ENCODE data around the gene RER1. TPM values are rescaled to one million over a fixed set of nuclear protein-coding genes. Genes with fewer than 3 reads are reported as not detected.

RER1 gene
- polyA plus RNA-seq, 1 experiment = 324 TPM

- no peak for TF ChIP-seq CTCF (IDR thresholded peaks at IDR 0.05; ENCODE audit: low read depth, low read length)
- no peaks in the 10 kb centered on the region; the same call in 1 of the 2 replicates for H3K9me3 ChIP-seq (ENCODE audit: control insufficient read depth, insufficient read depth, low read length)
- DNase-seq (ENCODE audit: low read depth, low spot score) = no peak
- H3K4me3 ChIP-seq (ENCODE audit: low read depth, low read length) = no peak overlapping the region
- ChIA-PET POLR2A (interaction anchor here (0.7 kb wide), 1 partner anchor 16 kb away, joined by 3 read pairs; the partner anchor contains the start of genes MORN1 and RER1), CTCF (interaction anchor here (2.0 kb wide), 1 partner anchor 180 kb away, joined by 12 read pairs; the partner anchor contains the start of gene FAAP20)
- H3K27ac ChIP-seq (ENCODE audit: low read depth, low read length) = no peak overlapping the region
- H3K27me3 ChIP-seq (ENCODE audit: control insufficient read depth, insufficient read depth, low read length) = no peaks in the 10 kb centered on the region
Measured at GRCh38 chr1:2375246-2375922, 16.3 kb upstream of the RER1 start.

- no peak for DNase-seq (ENCODE audit: low read depth, low spot score)
- no peaks in the 10 kb centered on the region for H3K27me3 ChIP-seq (ENCODE audit: control insufficient read depth, insufficient read depth, low read length)
- H3K4me3 ChIP-seq (ENCODE audit: low read depth, low read length) = no peak overlapping the region
- no peak for TF ChIP-seq CTCF (IDR thresholded peaks at IDR 0.05; ENCODE audit: low read depth, low read length)
- POLR2A ChIA-PET = interaction anchor here (0.7 kb wide), 1 partner anchor 16 kb away, joined by 3 read pairs; the partner anchor contains the start of genes MORN1 and RER1
- H3K27ac ChIP-seq (ENCODE audit: low read depth, low read length) = no peak overlapping the region
- CTCF ChIA-PET = interaction anchor here (2.0 kb wide), 1 partner anchor 181 kb away, joined by 12 read pairs; the partner anchor contains the start of gene FAAP20
- H3K9me3 ChIP-seq (ENCODE audit: control insufficient read depth, insufficient read depth, low read length) = no peaks in the 10 kb centered on the region; the same call in 1 of the 2 replicates
Measured at GRCh38 chr1:2375923-2376260, 15.7 kb upstream of the RER1 start.

- H3K4me3 ChIP-seq (ENCODE audit: low read depth, low read length) = no peak overlapping the region
- no peak for TF ChIP-seq CTCF (IDR thresholded peaks at IDR 0.05; ENCODE audit: low read depth, low read length)
- H3K9me3 ChIP-seq (ENCODE audit: control insufficient read depth, insufficient read depth, low read length) = no peaks in the 10 kb centered on the region; the same call in 1 of the 2 replicates
- no peaks in the 10 kb centered on the region for H3K27me3 ChIP-seq (ENCODE audit: control insufficient read depth, insufficient read depth, low read length)
- CTCF ChIA-PET = interaction anchor here (2.0 kb wide), 1 partner anchor 181 kb away, joined by 12 read pairs; the partner anchor contains the start of gene FAAP20
- POLR2A ChIA-PET = no interaction called here
- H3K27ac ChIP-seq (ENCODE audit: low read depth, low read length) = no peak overlapping the region
- no peak for DNase-seq (ENCODE audit: low read depth, low spot score)
Measured at GRCh38 chr1:2376261-2376741, 15.3 kb upstream of the RER1 start.

- TF ChIP-seq CTCF (IDR thresholded peaks at IDR 0.05; ENCODE audit: low read depth, low read length) = no peak
- H3K9me3 ChIP-seq (ENCODE audit: control insufficient read depth, insufficient read depth, low read length) = no peaks in the 10 kb centered on the region; the same call in 1 of the 2 replicates
- DNase-seq (ENCODE audit: low read depth, low spot score) = no peak
- no peak overlapping the region for H3K4me3 ChIP-seq (ENCODE audit: low read depth, low read length)
- CTCF ChIA-PET = interaction anchor here (2.0 to 8.6 kb wide), 2 partner anchors 182 to 183 kb away, joined by 12 to 255 read pairs; partner anchors contain the start of gene FAAP20
- POLR2A ChIA-PET = interaction anchor here (0.9 kb wide), 1 partner anchor 182 kb away, joined by 5 read pairs; no protein-coding TSS in a partner anchor
- H3K27ac ChIP-seq (ENCODE audit: low read depth, low read length) = no peak overlapping the region
- no peaks in the 10 kb centered on the region for H3K27me3 ChIP-seq (ENCODE audit: control insufficient read depth, insufficient read depth, low read length)
Measured at GRCh38 chr1:2376931-2377672, 14.5 kb upstream of the RER1 start.
